HepG2 (cell line): ENCODE measurements around the gene TNIP1. TPM values are rescaled to one million over a fixed set of nuclear protein-coding genes. Genes with fewer than 3 reads are reported as not detected.

Experiments
- ATAC-seq: fragments of 200-7000 bp; cut with Tn5 transposase; 3 replicates; pipeline ENCODE4 v1.9.1; 2020; ENCODE audit warnings: mild to moderate bottlenecking, moderate library complexity
- BruUV-seq: library from RNA; stranded (reverse); fragments of 400-500 nt; replicated peaks from 2 replicates; lab custom pipeline; 2021; lab: Mats Ljungman, UMichigan
- CTCF ChIA-PET: fragments of 300-600 bp; formaldehyde crosslinking; extraction: SDS; loops from one replicate; lab custom pipeline; 2021; ENCODE audit warnings: low total read pairs, inconsistent platforms, low intra/inter-chr PET ratio; lab: Yijun Ruan, JAX
- POLR2A ChIA-PET: fragments of 350-600 bp; sonication (Branson Sonifier 250); formaldehyde crosslinking; loops from one replicate; lab custom pipeline; 2020; ENCODE audit warnings: antibody characterized with exemption, inconsistent platforms; lab: Yijun Ruan, JAX
- DNase-seq: peaks from one replicate; pipeline ENCODE4 v3.0.0-alpha.2; 2015; ENCODE audit warnings: low spot score
- FAIRE-seq: peaks from 3 replicates; lab custom pipeline; 2011; peaks lifted over from hg19 to GRCh38; lab: Jason Lieb, UNC
- H2AFZ ChIP-seq: one replicate; pipeline ENCODE4 v1.6.1; 2011; ENCODE audit warnings: low read length, inconsistent platforms
- H3K27ac ChIP-seq: fragments of 300-600 bp; 3 replicates; pipeline ENCODE4 v1.8.0; 2011; ENCODE audit warnings: mixed run types, mild to moderate bottlenecking, mixed read lengths, low read length, inconsistent platforms; ENCODE audit not compliant: insufficient read depth; ENCODE audit errors: extremely low read length
- H3K27me3 ChIP-seq, 2 experiments: fragments of 200-600 bp in 1 of 2; 2 replicates in 1 of 2; 3 replicates in 1 of 2; pipeline versions ENCODE4 v1.6.0 to v1.8.0; 2011; ENCODE audit warnings: low read length in 2 of 2, mild to moderate bottlenecking in 2 of 2, moderate library complexity in 2 of 2, inconsistent platforms in 1 of 2; ENCODE audit not compliant: insufficient read depth in 2 of 2, control insufficient read depth in 1 of 2
- H3K36me3 ChIP-seq, 2 experiments: fragments of 200-600 bp in 1 of 2; replicated peaks in 1 of 2; 2 replicates in 1 of 2; 3 replicates in 1 of 2; pipeline versions ENCODE4 v1.5.1 to v1.8.0; 2011; ENCODE audit warnings: low read length in 2 of 2, inconsistent platforms in 1 of 2; ENCODE audit not compliant: insufficient read depth in 2 of 2, control insufficient read depth in 1 of 2
- H3K4me1 ChIP-seq: 2 replicates; pipeline ENCODE4 v1.5.1; 2012; ENCODE audit warnings: low read length, inconsistent platforms; ENCODE audit not compliant: insufficient read depth
- H3K4me2 ChIP-seq: 2 replicates; pipeline ENCODE4 v1.6.0; 2011; ENCODE audit warnings: low read depth, low read length, inconsistent platforms
- H3K4me3 ChIP-seq, 3 experiments: fragments of 200-600 bp in 1 of 3; sonication (generic), shearing (Covaris generic) in 1 of 3; replicated peaks in 1 of 3; 2 replicates each; pipeline ENCODE4 v1.5.1; 2011 to 2016; ENCODE audit warnings: low read length in 3 of 3, inconsistent platforms in 2 of 3, low read depth in 2 of 3, mild to moderate bottlenecking in 2 of 3, control low read depth in 1 of 3, mixed read lengths in 1 of 3; ENCODE audit not compliant: insufficient read depth in 1 of 3
- H3K79me2 ChIP-seq: one replicate; pipeline ENCODE4 v1.6.1; 2011; ENCODE audit warnings: low read length, inconsistent platforms; ENCODE audit not compliant: insufficient read depth
- H3K9ac ChIP-seq: 2 replicates; pipeline ENCODE4 v1.6.0; 2011; ENCODE audit warnings: mild to moderate bottlenecking, low read depth, low read length, inconsistent platforms; ENCODE audit not compliant: insufficient read depth
- H3K9me3 ChIP-seq: 2 replicates; pipeline ENCODE4 v1.5.1; 2012; ENCODE audit warnings: mild to moderate bottlenecking, low read length
- H4K20me1 ChIP-seq: 2 replicates; pipeline ENCODE4 v1.6.0; 2011; ENCODE audit warnings: inconsistent platforms, mild to moderate bottlenecking, low read length, moderate library complexity; ENCODE audit not compliant: insufficient read depth
- ATF2 ChIP-seq: sonication (generic); formaldehyde crosslinking; IDR thresholded peaks from 2 replicates; pipeline ENCODE4 v1.4.0; 2020; ENCODE audit warnings: missing genetic modification reagents
- BATF2 ChIP-seq: sonication (generic); formaldehyde crosslinking; IDR thresholded peaks from 2 replicates; pipeline ENCODE4 v1.8.0; 2022; ENCODE audit warnings: mild to moderate bottlenecking, missing genetic modification reagents, moderate library complexity
- RARA ChIP-seq: IDR thresholded peaks from 2 replicates; pipeline ENCODE4 v1.6.1; 2016; ENCODE audit warnings: missing genetic modification reagents, missing compliant biosample characterization
- TRIM22 ChIP-seq: fragments of 450-650 bp; IDR thresholded peaks from 2 replicates; pipeline ENCODE4 v1.6.1; 2017
- U2AF2 ChIP-seq: fragments of 200-400 bp; formaldehyde crosslinking; IDR thresholded peaks from 2 replicates; pipeline ENCODE4 v1.6.1; 2017; ENCODE audit warnings: low read depth, mild to moderate bottlenecking, low read length
- ZBTB42 ChIP-seq: sonication (generic); formaldehyde crosslinking; IDR thresholded peaks from 2 replicates; pipeline ENCODE4 v1.5.0; 2020; ENCODE audit warnings: mild to moderate bottlenecking, missing genetic modification reagents
- ZBTB7A ChIP-seq: sonication (generic); formaldehyde crosslinking; IDR thresholded peaks from 2 replicates; pipeline ENCODE4 v1.8.0; 2022; ENCODE audit warnings: mild to moderate bottlenecking, missing genetic modification reagents
- ZGPAT ChIP-seq: IDR thresholded peaks from 2 replicates; pipeline ENCODE4 v1.6.1; 2016; ENCODE audit warnings: mild to moderate bottlenecking
- ZNF274 ChIP-seq: sonication (generic); formaldehyde crosslinking; IDR thresholded peaks from 2 replicates; pipeline ENCODE4 v1.5.1; 2020; ENCODE audit warnings: mild to moderate bottlenecking, missing genetic modification reagents
- ZNF576 ChIP-seq: sonication (generic); formaldehyde crosslinking; IDR thresholded peaks from 2 replicates; pipeline ENCODE4 v1.4.0; 2020; ENCODE audit warnings: mild to moderate bottlenecking, missing genetic modification reagents
- ZNF597 ChIP-seq: sonication (generic); formaldehyde crosslinking; IDR thresholded peaks from 2 replicates; pipeline ENCODE4 v1.5.0; 2020; ENCODE audit warnings: missing genetic modification reagents
- ZNF841 ChIP-seq: sonication (generic); formaldehyde crosslinking; IDR thresholded peaks from 2 replicates; pipeline ENCODE4 v1.8.1; 2023; ENCODE audit warnings: missing genetic modification reagents, borderline replicate concordance
- WGBS: methylation state at CpG from one replicate; pipeline ENCODE4 v1.1.6; 2017; ENCODE audit warnings: low lambda C conversion rate; 5-methylcytosine and 5-hydroxymethylcytosine counted together
- in situ Hi-C: cut with HindIII; loops from 2 replicates; pipeline ENCODE4 v1.10.0; 2017; ENCODE audit warnings: low pct_unique_long_range_greater_than_20kb; ENCODE audit not compliant: extremely low pct_ligation_motif_present
- intact Hi-C: fragments of 100-400 bp; cut with micrococcal nuclease; formaldehyde crosslinking; loops from one replicate; pipeline ENCODE4 v1.10.0; 2022; ENCODE audit not compliant: unreplicated experiment
- polyA plus RNA-seq, 8 experiments: library from polyadenylated mRNA; depleted of rRNA in 3 of 8; stranded (reverse) in 7 of 8; unstranded in 1 of 8; fragments of >200 nt; fragmentation: Illumina TruSeq in 4 of 8; extraction: Trizol in 4 of 8; gene quantifications; 2 replicates each; pipeline versions ENCODE4 v1.2.1 to v1.2.3, GENCODE V29; 2011 to 2016; ENCODE audit warnings: low read depth in 4 of 8, missing spikeins in 1 of 8, mixed read lengths in 1 of 8; ENCODE audit not compliant: insufficient read depth in 1 of 8
- total RNA-seq, 5 experiments: library from RNA; depleted of rRNA; stranded (reverse); fragments of >200 nt; fragmentation: Illumina TruSeq; extraction: Trizol; gene quantifications; 2 replicates each; pipeline ENCODE4 v1.2.3, GENCODE V29; 2016; ENCODE audit warnings: low read depth in 1 of 5

The TNIP1 gene
- total and polyA plus RNA-seq, 2 of the 13 experiments (the other 11 are each of a cell fraction or from before 2014, with no cell fraction given) = 26.2 to 45.9 TPM

- Histone ChIP-seq H3K27me3 (no peaks in the 10 kb centered on the region), H3K4me3 (no peak overlapping the region), H2AFZ (no peak overlapping the region), H3K4me2 (no peak overlapping the region), H3K79me2 (no peaks in the 10 kb centered on the region), H3K36me3 (peaks cover 30 to 78% of the 10 kb centered on the region in 2 experiments), H4K20me1 (no peaks in the 10 kb centered on the region; the same call in 1 of the 2 replicates), H3K4me1 (0 out of 2 replicates have a peak, but pooled peaks cover 4% of the 10 kb centered on the region)
- in situ Hi-C loops = loop anchor here (10.0 kb wide), 1 partner anchor 107 kb away; no protein-coding TSS in a partner anchor
- 83% methylated on average over 2 of the region's 8 CpGs for WGBS
- BruUV-seq = no TSS peak
- no peak for DNase-seq
- intact Hi-C loops = no loop called here
- POLR2A ChIA-PET = no interaction called here
- TF ChIP-seq ZNF576 (CRISPR knock-in tag) = no peak
- no peak for TF ChIP-seq ATF2
- TF ChIP-seq ZNF274 (CRISPR knock-in tag) = no peak
- TF ChIP-seq ZNF841 (CRISPR knock-in tag) = no peak
- no peak for TF ChIP-seq ZBTB42
- no peak for TF ChIP-seq RARA
- TF ChIP-seq TRIM22 = no peak
- no peak for TF ChIP-seq U2AF2
- no peak for TF ChIP-seq BATF2 (CRISPR knock-in tag)
- no peak for TF ChIP-seq ZNF597
- no peak for TF ChIP-seq ZGPAT (CRISPR knock-in tag)
- TF ChIP-seq ZBTB7A (CRISPR knock-in tag) = no peak
- TF ChIP-seq, all 625 proteins: peak for 0
- ATAC-seq (no peak), FAIRE-seq (no peak)
- Histone ChIP-seq H3K9ac (no peak overlapping the region), H3K27ac (no peak overlapping the region), H3K9me3 (no peaks in the 10 kb centered on the region)
- CTCF ChIA-PET = interaction anchor here (4.8 kb wide), 1 partner anchor 36 kb away, joined by 60 read pairs; no protein-coding TSS in a partner anchor
Measured at GRCh38 chr5:151127926-151128325, 47.1 kb upstream of the TNIP1 start.
